ENCODE results near the gene SNORC. TPM values are rescaled to one million over a fixed set of nuclear protein-coding genes. Genes with fewer than 3 reads are reported as not detected.

The SNORC gene
- total and polyA plus RNA-seq, 9 of the 15 experiments (the other 6 are each of a cell fraction or from before 2014, with no cell fraction given), result 0.14 to 2.5 (median 0.72) TPM; not detected in 2

DNA sequence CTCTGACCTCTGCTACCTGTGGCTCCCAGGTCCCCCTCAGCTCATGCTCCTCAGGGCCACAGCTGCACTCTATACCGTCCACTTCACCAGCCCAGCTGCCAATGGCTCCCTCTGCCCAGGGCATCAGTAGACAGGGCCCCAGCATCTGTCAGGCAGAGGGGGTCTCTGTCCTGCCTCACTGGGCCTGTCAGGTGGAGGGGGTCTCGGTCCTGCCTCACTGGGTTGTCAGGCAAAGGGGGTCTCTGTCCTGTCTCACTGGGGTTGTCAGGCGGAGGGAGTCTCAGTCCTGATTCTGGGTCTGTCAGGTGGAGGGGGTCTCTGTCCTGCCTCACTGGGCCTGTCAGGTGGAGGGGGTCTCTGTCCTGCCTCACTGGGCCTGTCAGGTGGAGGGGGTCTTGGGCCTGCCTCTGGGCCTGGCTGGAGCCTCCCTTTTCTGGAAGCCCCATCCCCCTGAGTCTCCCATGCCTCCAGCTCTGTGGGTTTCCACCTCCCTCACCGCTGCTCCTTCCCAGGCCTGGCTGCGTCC is 19.9 kb downstream of the SNORC start:
- TF ChIP-seq MTA2 (IDR thresholded peaks at IDR 0.05; ENCODE audit: low read depth), result no peak
- TF ChIP-seq JUN (IDR thresholded peaks at IDR 0.05; ENCODE audit: borderline replicate concordance, low read depth, low read length), result no peak
- TF ChIP-seq JUN (CRISPR knock-in tag; IDR thresholded peaks at IDR 0.05; ENCODE audit: borderline replicate concordance), result no peak
- TF ChIP-seq TRIM28 (IDR thresholded peaks at IDR 0.05), result no peak
- TF ChIP-seq ZNF431 (CRISPR knock-in tag; IDR thresholded peaks at IDR 0.05), result no peak
- TF ChIP-seq NFIX (CRISPR knock-in tag; IDR thresholded peaks at IDR 0.05; ENCODE audit: low read depth), result no peak
- TF ChIP-seq HMG20A (CRISPR knock-in tag; conservative IDR thresholded peaks at IDR 0.05), result no peak
- TF ChIP-seq, protein P1, sequence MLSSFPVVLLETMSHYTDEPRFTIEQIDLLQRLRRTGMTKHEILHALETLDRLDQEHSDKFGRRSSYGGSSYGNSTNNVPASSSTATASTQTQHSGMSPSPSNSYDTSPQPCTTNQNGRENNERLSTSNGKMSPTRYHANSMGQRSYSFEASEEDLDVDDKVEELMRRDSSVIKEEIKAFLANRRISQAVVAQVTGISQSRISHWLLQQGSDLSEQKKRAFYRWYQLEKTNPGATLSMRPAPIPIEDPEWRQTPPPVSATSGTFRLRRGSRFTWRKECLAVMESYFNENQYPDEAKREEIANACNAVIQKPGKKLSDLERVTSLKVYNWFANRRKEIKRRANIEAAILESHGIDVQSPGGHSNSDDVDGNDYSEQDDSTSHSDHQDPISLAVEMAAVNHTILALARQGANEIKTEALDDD (IDR thresholded peaks at IDR 0.05), result no peak
- TF ChIP-seq DACH1 (IDR thresholded peaks at IDR 0.05; ENCODE audit: partially characterized antibody), result no peak
- no peak for TF ChIP-seq NR2F6 (CRISPR knock-in tag; IDR thresholded peaks at IDR 0.05)
- no peak for TF ChIP-seq ZNF232 (CRISPR knock-in tag; IDR thresholded peaks at IDR 0.05)
- TF ChIP-seq, protein P2, sequence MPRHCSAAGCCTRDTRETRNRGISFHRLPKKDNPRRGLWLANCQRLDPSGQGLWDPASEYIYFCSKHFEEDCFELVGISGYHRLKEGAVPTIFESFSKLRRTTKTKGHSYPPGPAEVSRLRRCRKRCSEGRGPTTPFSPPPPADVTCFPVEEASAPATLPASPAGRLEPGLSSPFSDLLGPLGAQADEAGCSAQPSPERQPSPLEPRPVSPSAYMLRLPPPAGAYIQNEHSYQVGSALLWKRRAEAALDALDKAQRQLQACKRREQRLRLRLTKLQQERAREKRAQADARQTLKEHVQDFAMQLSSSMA (CRISPR knock-in tag; IDR thresholded peaks at IDR 0.05), result no peak
- ATAC-seq (no peak), DNase-seq (ENCODE audit: extremely low read depth in 1 of 4, low spot score in 3 of 4) (no peak), FAIRE-seq (no peak)
- no TSS peak for BruUV-seq (replicated peaks)
- peaks cover 8 to 67% of the 10 kb centered on the region in 2 experiments; a peak in 4 of 5 replicates for H3K27me3 ChIP-seq (ENCODE audit: control insufficient read depth in 2 of 2, insufficient read depth in 2 of 2, low read length in 2 of 2)
- CTCF ChIA-PET (ENCODE audit: low intra/inter-chr PET ratio), result no interaction called here
- H3K4me2 ChIP-seq (ENCODE audit: insufficient read depth, low read length), result no peak overlapping the region
- H3K79me2 ChIP-seq (ENCODE audit: control insufficient read depth, insufficient read depth, low read length), result no peaks in the 10 kb centered on the region
- H3K36me3 ChIP-seq (ENCODE audit: control insufficient read depth, insufficient read depth, low read length), result no peaks in the 10 kb centered on the region
- POLR2A ChIA-PET, result interaction anchor here (0.6 kb wide), 1 partner anchor 47 kb away, joined by 3 read pairs; no protein-coding TSS in a partner anchor
- WGBS (ENCODE audit: insufficient coverage, low coverage, missing lambda C conversion rate), result 50% methylated on average over 2 of the region's 5 CpGs
- H3K9ac ChIP-seq (ENCODE audit: insufficient read depth in 1 of 2, low read depth in 2 of 2, low read length in 2 of 2), result no peak overlapping the region
- intact Hi-C loops (cut with micrococcal nuclease), result no loop called here
- H2AFZ ChIP-seq (ENCODE audit: low read depth, low read length), result no peak overlapping the region
- no peak overlapping the region for H3K27ac ChIP-seq (ENCODE audit: extremely low read depth, low read depth, low read length)
- H3K4me3 ChIP-seq, result no peak overlapping the region
- H3K9me1 ChIP-seq (ENCODE audit: control insufficient read depth, insufficient read depth, low read length), result no peaks in the 10 kb centered on the region
- H4K20me1 ChIP-seq (replicated peaks; ENCODE audit: control insufficient read depth, insufficient read depth, low read length), result no peaks in the 10 kb centered on the region
- in situ Hi-C loops (cut with MboI), result no loop called here
- H3K9me3 ChIP-seq (replicated peaks; ENCODE audit: control insufficient read depth, insufficient read depth, low read depth, low read length), result no peaks in the 10 kb centered on the region
- peaks cover 5 to 11% of the 10 kb centered on the region in 2 experiments; a peak in 3 of 5 replicates for H3K4me1 ChIP-seq (replicated peaks in 1 of 2; ENCODE audit: control insufficient read depth in 2 of 2, insufficient read depth in 2 of 2, low read length in 2 of 2)
